MCF 10A (cell line): ENCODE results near the gene MMP14. TPM values are rescaled to one million over a fixed set of nuclear protein-coding genes. Genes with fewer than 3 reads are reported as not detected.

Experiments used
- BruUV-seq: library from RNA; stranded (reverse); fragments of 400-500 nt; replicated peaks from 2 replicates; lab custom pipeline; 2021; lab: Mats Ljungman, UMichigan
- CTCF ChIA-PET: fragments of 300-600 bp; sonication (Branson Sonifier 250); formaldehyde crosslinking; extraction: SDS; loops from one replicate; lab custom pipeline; 2021; ENCODE audit warnings: antibody characterized with exemption, inconsistent platforms; lab: Yijun Ruan, JAX
- POLR2A ChIA-PET: fragments of 300-600, 350-650 bp; sonication (Branson Sonifier 250); formaldehyde crosslinking; extraction: SDS; loops from one replicate; lab custom pipeline; 2020; ENCODE audit warnings: antibody characterized with exemption, inconsistent platforms; lab: Yijun Ruan, JAX
- DNase-seq: peaks from one replicate; pipeline ENCODE4 v3.0.0-alpha.2; 2018; ENCODE audit not compliant: unreplicated experiment
- H3K27ac Mint-ChIP-seq: one replicate; pipeline ENCODE4 v1.8.0; 2022; ENCODE audit warnings: mild to moderate bottlenecking, low read depth, mixed read lengths; ENCODE audit not compliant: unreplicated experiment
- H3K27me3 Mint-ChIP-seq: one replicate; pipeline ENCODE4 v1.8.0; 2022; ENCODE audit warnings: mixed read lengths; ENCODE audit not compliant: insufficient read depth, unreplicated experiment
- H3K36me3 Mint-ChIP-seq: one replicate; pipeline ENCODE4 v1.8.0; 2022; ENCODE audit warnings: mild to moderate bottlenecking, moderate library complexity, mixed read lengths; ENCODE audit not compliant: insufficient read depth, unreplicated experiment
- H3K4me1 Mint-ChIP-seq: one replicate; pipeline ENCODE4 v1.8.0; 2022; ENCODE audit warnings: mixed read lengths; ENCODE audit not compliant: insufficient read depth, unreplicated experiment
- H3K4me3 Mint-ChIP-seq: one replicate; pipeline ENCODE4 v1.8.0; 2022; ENCODE audit warnings: mild to moderate bottlenecking, moderate library complexity, mixed read lengths; ENCODE audit not compliant: unreplicated experiment
- H3K9me3 Mint-ChIP-seq: one replicate; pipeline ENCODE4 v1.8.0; 2022; ENCODE audit warnings: mixed read lengths; ENCODE audit not compliant: unreplicated experiment
- intact Hi-C: fragments of 100-400 bp; cut with micrococcal nuclease; formaldehyde crosslinking; loops from 2 replicates; pipeline ENCODE4 v1.14.1; 2022
- total RNA-seq: library from RNA; stranded (reverse); gene quantifications from 2 replicates; pipeline ENCODE4 v1.2.3, GENCODE V29; 2022
- TF ChIP-seq, protein P1 (sequence below): fragments of 200-600 bp; IDR thresholded peaks from one replicate; pipeline ENCODE4 v1.8.0; 2022; ENCODE audit warnings: antibody characterized with exemption, mild to moderate bottlenecking; ENCODE audit not compliant: unreplicated experiment

MMP14 gene
- total RNA-seq, 1 experiment from 2014 or later = 71.5 TPM

GRCh38 chr14:22813145-22813544 lies 23.2 kb upstream of the MMP14 start:
- H3K9me3 Mint-ChIP-seq = no peaks in the 10 kb centered on the region
- no peak overlapping the region for H3K4me3 Mint-ChIP-seq
- intact Hi-C loops = no loop called here
- no peaks in the 10 kb centered on the region for H3K27me3 Mint-ChIP-seq
- no peak for DNase-seq
- H3K36me3 Mint-ChIP-seq = no peaks in the 10 kb centered on the region
- ChIA-PET CTCF (interaction anchor here (0.7 to 1.2 kb wide), 5 partner anchors 10 to 242 kb away, joined by 3 to 5 read pairs (median 4); no protein-coding TSS in a partner anchor), POLR2A (interaction anchor here (0.6 to 1.2 kb wide), 3 partner anchors 10 to 612 kb away, joined by 3 read pairs; no protein-coding TSS in a partner anchor)
- BruUV-seq = no TSS peak
- H3K27ac Mint-ChIP-seq = no peak overlapping the region
- TF ChIP-seq, protein P1, sequence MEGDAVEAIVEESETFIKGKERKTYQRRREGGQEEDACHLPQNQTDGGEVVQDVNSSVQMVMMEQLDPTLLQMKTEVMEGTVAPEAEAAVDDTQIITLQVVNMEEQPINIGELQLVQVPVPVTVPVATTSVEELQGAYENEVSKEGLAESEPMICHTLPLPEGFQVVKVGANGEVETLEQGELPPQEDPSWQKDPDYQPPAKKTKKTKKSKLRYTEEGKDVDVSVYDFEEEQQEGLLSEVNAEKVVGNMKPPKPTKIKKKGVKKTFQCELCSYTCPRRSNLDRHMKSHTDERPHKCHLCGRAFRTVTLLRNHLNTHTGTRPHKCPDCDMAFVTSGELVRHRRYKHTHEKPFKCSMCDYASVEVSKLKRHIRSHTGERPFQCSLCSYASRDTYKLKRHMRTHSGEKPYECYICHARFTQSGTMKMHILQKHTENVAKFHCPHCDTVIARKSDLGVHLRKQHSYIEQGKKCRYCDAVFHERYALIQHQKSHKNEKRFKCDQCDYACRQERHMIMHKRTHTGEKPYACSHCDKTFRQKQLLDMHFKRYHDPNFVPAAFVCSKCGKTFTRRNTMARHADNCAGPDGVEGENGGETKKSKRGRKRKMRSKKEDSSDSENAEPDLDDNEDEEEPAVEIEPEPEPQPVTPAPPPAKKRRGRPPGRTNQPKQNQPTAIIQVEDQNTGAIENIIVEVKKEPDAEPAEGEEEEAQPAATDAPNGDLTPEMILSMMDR = no peak
- peaks cover 5% of the 10 kb centered on the region for H3K4me1 Mint-ChIP-seq

GRCh38 chr14:22814373-22814772 lies 22.0 kb upstream of the MMP14 start:
- no peak overlapping the region for H3K27ac Mint-ChIP-seq
- H3K27me3 Mint-ChIP-seq = no peaks in the 10 kb centered on the region
- intact Hi-C loops = no loop called here
- no peak overlapping the region for H3K4me3 Mint-ChIP-seq
- TF ChIP-seq, protein P1 = no peak
- ChIA-PET CTCF (interaction anchor here (0.5 to 1.1 kb wide), 4 partner anchors 17 to 190 kb away, joined by 3 to 5 read pairs (median 3); no protein-coding TSS in a partner anchor), POLR2A (no interaction called here)
- no TSS peak for BruUV-seq
- peaks cover 5% of the 10 kb centered on the region for H3K4me1 Mint-ChIP-seq
- DNase-seq = no peak
- no peaks in the 10 kb centered on the region for H3K9me3 Mint-ChIP-seq
- H3K36me3 Mint-ChIP-seq = no peaks in the 10 kb centered on the region

- TF ChIP-seq, protein P1 = no peak
- H3K9me3 Mint-ChIP-seq = no peaks in the 10 kb centered on the region
- ChIA-PET CTCF (interaction anchor here (0.6 to 0.7 kb wide), 2 partner anchors 38 to 58 kb away, joined by 3 read pairs; no protein-coding TSS in a partner anchor), POLR2A (interaction anchor here (0.5 to 1.3 kb wide), 3 partner anchors 16 to 229 kb away, joined by 3 read pairs; no protein-coding TSS in a partner anchor)
- no peak for DNase-seq
- peaks cover 5% of the 10 kb centered on the region for H3K4me1 Mint-ChIP-seq
- BruUV-seq = no TSS peak
- intact Hi-C loops = no loop called here
- no peaks in the 10 kb centered on the region for H3K27me3 Mint-ChIP-seq
- no peaks in the 10 kb centered on the region for H3K36me3 Mint-ChIP-seq
- no peak within 1 kb of the TSS for H3K4me3 Mint-ChIP-seq
- H3K27ac Mint-ChIP-seq = no peak within 1 kb of the TSS
Measured at GRCh38 chr14:22814941-22815713, 21.3 kb upstream of the MMP14 start, which contains the start of gene SLC7A7. Gene SLC7A7, minus strand, starts transcription at chr14:22815435. Its CDS starts 2,037 bp downstream, at chr14:22813398.
